GM12801 (cell line): ENCODE results near the gene SLC16A12.

Experiments
- CTCF ChIP-seq: IDR thresholded peaks from one replicate; pipeline ENCODE4 v1.5.1; 2011; ENCODE audit warnings: control low read depth; ENCODE audit not compliant: insufficient read length; ENCODE audit errors: extremely low read depth

Gene SLC16A12

GRCh38 chr10:89567576-89568245 is 32.3 kb upstream of the SLC16A12 start:
- TF ChIP-seq CTCF, result no peak

GRCh38 chr10:89566992-89567391 is 31.6 kb upstream of the SLC16A12 start:
- TF ChIP-seq CTCF, result no peak

- no peak for TF ChIP-seq CTCF
These were observed 30.9 kb upstream of the SLC16A12 start for GRCh38 chr10:89566095-89566950.

GRCh38 chr10:89565180-89565579 is 29.8 kb upstream of the SLC16A12 start:
- TF ChIP-seq CTCF, result no peak

GRCh38 chr10:89563861-89564478 is 28.6 kb upstream of the SLC16A12 start:
- no peak for TF ChIP-seq CTCF

GRCh38 chr10:89563311-89563710 is 27.9 kb upstream of the SLC16A12 start:
- TF ChIP-seq CTCF, result no peak

GRCh38 chr10:89556600-89556999 is 21.2 kb upstream of the SLC16A12 start:
- TF ChIP-seq CTCF, result no peak
